Mucosa of gallbladder (tissue), 1 donor: ENCODE measurements around the gene ZFR. TPM values are rescaled to one million over a fixed set of nuclear protein-coding genes. Genes with fewer than 3 reads are reported as not detected.
A peak's percentile ranks its signal among the peaks of the same experiment; 100 is the strongest.
"Not testable (repeated sequence)": the region's sequence is repeated elsewhere in the genome, so short reads cannot be mapped to it uniquely, and the experiment has no call there.

ENCODE experiments used
- DNase-seq: peaks from one replicate; pipeline ENCODE4 v3.0.0-alpha.2; 2020; ENCODE audit warnings: low spot score
- total RNA-seq: library from RNA; stranded (reverse); gene quantifications from one replicate; pipeline ENCODE4 v1.2.1, GENCODE V29; 2021
- donor health status: DM: no; HTN: no; CAD: no.

ZFR gene
- total RNA-seq = 58.2 TPM

DNA sequence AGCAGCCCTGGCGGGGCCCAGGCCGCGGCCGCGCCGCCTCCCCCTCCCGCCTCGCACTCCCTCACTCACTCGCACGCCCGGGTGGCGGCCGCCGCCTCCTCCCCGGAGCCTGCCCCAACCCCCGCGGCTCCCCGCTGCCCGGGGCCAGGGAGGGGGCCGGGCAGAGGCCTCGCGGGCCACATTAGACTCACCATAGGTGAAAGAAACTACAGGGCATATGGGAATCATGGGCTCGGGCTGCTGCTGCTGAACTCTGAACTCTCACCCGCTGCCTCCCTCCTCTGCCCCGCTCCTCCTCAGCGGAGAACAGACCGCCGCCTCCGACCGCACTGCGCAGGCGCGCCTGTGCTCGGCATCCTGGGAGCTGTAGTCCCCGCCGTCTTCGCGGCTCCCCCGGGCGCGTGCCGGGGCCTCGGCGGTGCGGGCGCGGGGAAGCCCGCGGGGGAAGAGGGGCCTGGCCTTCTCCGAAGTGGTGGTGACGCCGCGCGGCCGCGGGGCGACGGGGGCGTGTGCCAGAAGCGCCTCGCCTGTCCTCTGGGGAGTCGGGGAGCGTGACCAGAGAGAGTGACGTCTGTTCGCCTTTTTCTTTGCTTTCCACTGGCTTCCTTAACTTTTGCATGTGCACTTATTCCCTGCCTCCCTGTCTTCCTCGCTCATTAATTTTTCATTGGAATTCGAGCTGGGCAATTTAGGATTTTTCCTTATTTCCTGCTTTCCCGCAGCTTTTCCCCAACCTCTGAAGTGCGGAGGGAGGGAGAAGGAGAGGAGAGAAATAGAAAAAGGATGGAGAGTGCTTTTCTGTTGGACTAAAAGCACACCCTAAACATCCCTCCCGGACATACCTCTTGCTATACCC is at the start of gene ZFR:
TSS of gene ZFR (minus strand) at position 310 of the 856 bp plus-strand sequence. CDS start at position 228, 82 bp downstream.
- DNase-seq = peak; percentile 90

DNA sequence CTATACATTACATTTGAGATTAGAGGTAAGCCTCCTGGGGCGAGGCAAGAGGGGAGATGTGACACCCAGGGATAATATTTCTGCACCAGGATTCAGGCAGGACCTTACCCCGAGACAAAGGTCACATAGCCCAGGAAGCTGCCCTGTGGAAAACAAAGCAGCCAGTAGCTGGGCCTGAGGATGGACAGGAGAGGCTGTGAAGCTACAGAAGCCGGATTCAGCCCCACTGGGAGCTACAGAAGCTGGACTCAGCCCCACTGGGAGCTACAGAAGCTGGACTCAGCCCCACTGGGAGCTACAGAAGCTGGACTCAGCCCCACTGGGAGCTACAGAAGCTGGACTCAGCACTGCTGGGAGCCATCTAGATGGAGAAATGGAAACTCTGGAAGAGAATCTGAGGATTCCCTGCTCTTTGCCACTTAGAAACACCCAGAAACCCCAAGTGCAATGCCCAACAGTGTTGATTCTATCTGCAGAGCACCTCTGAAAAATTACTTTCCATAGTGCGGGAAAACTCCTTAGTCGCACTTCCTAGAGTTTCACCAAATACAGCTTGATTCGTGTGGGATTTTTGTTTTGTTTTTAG is 46.5 kb upstream of the ZFR start:
- no peak for DNase-seq

DNA sequence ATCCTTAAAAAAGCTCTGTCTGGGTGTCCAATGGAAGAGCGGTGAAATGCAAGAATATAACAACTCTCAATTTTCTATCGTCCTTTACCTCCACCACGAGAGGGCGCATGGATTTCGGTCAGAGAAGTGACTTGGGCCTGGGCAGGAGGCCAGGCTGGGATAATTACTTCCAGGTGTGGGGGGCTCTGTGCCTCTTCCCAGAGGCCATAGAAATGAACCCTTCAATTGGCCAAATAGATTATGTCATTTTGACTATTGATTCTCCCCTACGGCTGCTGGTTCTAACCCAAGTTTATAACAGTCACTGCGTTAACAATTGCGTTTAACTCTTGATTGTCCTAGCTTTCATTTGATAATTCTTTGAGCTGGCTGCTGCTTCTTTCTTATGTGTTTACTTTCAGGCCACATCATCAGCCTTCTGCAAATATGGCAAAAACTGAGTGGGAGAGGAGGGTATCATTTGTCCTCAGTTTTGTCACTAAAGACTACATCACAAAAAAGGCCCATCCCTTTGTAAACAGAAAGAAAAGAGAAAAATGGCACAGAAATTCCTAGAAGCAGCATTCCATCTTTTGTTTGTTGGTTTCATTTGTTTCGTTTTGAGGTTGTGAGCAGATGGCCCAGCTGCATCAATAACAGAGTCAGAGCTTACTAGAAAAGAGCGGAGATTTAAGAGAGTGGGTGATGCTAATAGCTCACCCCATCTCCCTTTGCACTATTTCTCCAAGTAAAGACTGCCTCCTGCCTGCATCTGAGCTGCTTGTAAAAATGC is 45.4 kb upstream of the ZFR start:
- peak; percentile 79 for DNase-seq

DNA sequence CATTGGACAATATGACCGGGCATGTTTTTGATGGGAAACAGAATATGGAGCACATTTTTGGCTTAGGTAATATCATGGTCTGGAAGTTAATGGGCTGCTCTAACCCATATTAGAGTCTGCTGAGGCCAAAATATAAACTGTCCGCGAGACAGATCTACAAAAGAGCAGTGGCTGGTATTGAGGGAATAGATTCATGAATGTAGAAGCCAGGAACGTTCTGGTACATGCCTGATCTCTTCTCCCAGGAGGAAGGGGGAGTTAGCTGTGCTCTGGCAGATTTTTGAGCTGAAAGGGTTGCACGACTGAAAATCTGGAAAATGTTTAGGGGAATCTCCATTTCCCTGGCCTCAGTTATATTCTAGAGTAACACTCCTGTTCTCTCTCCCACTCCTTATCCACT is 42.9 kb upstream of the ZFR start:
- no peak for DNase-seq

DNA sequence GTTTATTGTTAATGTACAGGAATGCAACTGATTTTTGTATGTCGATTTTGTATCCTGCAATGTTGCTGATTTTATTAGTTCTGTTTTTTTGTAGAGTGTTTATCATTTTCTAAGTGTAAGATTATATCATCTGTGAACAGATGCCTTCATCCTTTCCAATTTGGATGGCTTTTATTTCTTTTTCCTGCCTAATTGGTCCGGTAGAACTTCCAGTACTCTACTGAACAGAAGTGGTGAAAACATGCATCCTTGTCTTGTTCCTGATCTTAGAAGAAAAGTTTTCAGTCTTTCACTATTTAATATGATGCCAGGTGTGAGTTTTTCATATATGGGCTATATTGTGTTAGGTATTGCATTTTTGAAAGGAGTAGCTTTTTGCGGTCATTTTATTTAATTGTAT is 42.5 kb upstream of the ZFR start:
- no peak for DNase-seq

DNA sequence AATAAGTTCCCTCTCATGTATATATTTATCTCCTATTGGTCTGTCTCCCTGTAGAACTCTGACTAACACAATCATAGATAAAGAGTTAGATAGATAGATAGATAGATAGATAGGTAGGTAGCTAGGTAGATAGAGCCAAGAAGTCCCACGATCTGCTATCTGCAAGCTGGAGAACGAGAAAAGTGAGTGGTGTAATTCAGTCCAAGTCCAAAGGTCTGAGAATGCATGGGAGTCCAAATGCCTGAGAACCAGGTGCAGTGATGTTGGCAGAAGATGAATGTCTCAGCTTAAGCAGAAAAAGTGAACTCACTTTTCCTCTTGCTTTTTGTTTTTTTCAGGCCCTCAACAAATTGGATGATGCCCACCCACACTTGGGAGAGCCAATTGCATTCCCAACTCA is 37.7 kb upstream of the ZFR start:
- DNase-seq = peak; percentile 26

DNA sequence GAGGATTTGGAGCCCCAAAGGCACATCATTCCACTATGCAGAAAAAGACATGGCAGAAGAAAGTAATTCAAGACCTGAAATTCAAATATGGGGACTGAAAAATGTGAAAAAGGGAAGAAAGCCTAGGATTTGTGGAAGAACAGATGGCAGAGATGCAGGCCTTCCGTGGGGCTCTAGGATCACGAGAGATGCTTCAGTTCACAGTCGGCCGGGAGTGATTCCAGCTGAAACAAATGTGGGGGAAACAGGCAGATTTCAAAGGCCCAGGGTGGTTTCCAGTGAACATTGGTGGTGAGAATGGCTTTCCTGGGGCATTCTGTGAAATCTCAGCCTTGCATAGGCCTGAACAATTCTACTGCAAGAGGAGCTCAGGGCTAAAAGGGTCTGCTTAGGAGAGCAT is 34.6 kb upstream of the ZFR start:
- no peak for DNase-seq

DNA sequence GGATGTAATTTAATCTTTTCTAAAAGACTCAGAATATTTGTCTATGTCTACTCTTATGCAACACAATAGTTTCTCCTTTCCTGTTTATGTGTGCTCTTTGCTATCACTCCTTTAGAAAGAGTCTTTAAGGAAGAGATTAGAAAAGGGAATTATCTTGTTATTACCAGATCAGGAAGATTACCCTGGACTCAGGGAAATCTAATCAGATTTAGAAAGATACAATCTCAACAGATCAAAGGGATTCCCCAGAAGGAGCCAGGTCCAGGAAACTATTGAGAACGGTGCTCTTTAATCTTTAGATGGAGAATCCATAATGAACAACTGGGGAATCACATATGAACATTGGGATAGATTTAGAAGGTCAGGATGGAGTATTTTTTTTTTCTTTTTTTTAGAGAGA is 32.4 kb upstream of the ZFR start:
- no peak for DNase-seq

DNA sequence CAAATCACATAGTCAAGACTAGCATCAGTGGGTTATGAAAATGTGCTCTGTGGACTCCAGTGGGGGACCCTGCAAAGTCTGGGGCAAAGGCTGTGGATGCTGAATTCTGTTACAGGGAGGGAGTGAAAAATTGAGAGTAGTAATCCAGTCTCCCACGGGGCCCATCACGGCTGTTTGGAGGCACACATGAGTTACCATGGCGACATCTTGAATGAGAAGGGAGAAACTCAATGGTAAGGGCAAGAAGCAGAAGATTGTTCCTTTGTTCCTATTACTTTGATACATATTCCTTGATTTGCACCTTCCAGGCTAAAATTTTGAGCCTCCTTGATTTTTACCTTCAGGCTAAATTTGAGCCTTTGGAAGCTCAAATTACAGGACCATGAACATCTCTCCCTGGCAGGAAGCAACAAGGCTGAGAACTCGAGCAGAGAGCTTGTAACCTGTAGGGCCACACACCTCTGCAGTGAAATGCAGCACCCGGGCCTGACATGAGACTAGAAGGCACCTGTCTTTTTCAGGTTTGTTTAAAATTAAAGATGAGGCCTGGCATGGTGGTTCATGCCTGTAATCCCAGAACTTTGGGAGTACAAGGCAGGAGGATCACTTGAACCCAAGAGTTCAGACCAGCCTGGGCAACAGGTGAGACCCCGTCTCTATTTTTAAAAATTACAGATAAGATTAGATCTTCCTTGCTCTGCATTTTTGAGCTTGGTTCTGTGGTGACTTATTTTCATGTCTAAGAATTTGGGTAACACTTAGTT is 31.0 kb upstream of the ZFR start:
- DNase-seq = no peak

DNA sequence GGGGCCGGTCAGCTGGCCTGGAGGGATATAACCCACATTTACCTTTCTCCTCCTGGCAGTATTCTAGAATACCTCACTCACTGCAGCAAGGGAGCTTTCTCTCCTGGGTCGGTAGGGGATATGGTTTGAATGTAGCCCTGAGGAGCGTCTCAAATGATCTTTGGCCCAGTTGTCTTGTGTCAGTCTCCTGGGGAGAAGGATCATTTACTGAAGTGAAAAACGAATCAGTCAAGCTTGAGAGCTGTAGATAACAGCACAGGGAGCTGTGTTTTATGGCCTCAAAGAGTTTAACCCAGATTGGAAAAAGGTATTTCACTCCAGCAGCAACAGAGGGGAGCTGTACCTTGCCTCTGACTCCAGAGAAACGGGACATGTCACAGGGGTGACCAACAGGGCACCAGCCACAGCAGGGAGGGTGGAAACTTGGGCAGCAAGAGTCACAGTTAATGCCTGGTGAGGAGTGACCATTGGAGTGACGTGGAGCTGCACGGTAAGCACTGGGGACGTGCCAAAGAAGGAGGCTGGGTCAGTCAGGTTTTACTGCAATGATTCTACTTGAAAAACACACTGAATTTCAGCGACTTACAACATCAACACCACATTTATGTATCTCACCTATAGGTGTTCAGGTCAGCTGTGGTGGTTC is 29.8 kb upstream of the ZFR start:
- no peak for DNase-seq

DNA sequence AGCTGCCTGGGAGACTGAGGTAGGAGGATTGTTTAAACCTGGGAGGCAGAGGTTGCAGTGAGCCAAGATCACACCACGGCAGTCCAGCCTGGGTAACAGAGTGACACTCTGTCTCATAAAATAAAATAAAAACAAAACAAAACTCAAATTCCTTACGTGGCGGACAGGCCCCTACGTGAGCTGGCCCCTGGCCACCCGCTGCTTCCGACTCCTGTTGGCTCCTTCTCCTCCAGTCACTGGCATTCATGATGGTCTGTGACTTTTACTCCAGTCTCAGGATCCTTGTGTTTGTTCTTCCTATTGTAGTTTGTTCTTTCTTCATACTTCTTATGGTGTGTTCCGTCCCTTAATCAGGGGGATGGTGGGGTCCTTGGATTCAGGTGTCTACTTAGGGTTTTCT is 28.5 kb upstream of the ZFR start:
- no peak for DNase-seq

DNA sequence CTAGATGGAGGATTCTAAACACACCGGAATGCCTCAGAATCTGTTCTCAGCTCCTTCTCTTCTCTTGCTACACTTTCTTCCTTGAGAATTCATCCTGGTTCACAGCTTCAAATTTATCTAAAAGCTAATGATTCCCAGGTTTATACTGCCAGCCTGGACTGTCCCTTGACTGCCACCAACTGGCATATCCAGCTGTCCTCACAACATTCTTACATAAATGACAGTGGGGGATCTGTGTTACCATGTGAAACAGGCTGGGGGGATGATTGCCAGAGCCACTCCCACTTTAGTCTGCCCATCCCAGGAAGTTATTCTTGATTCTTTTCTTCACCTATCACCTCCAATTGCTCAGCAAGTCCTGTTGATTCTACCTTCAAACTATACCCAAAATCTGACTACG is 27.2 kb upstream of the ZFR start:
- DNase-seq = no peak

DNA sequence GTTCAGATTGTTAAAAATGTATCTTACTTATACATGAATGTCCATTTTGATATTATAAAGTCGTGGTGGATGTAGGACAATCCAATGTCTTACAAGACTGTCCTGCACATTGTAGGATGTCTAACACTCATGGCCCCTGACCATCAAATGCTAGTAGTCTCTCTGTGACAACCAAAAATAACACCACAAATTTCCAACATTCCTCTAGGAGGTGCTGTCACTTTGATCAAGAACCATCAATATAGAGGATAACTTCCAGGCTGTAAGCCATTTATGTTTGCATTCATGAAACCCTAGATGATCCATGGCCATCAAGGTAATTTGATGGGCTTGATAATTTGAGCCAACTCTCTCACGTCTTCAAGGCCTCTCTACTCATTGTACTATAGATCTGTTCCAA is 20.5 kb upstream of the ZFR start:
- no peak for DNase-seq

DNA sequence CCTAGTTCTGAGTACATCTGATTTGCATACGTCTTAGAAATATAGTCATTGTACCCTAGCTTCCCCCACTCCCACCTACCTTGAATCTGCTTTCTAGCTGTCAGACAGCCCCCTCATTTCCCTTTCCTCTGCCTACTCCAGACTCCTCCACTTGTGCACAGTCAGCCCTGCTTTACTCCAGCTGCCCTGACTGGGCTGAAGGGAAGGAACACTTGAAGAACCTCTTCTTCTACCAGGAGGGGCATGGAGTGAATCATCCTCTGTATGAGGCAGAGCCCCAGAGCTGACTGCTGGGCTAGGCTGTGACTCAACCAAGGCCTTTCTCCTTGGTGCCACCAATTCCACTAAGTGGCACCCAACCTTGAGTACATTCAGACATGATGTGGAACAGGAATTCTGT is 18.1 kb upstream of the ZFR start:
- no peak for DNase-seq

DNA sequence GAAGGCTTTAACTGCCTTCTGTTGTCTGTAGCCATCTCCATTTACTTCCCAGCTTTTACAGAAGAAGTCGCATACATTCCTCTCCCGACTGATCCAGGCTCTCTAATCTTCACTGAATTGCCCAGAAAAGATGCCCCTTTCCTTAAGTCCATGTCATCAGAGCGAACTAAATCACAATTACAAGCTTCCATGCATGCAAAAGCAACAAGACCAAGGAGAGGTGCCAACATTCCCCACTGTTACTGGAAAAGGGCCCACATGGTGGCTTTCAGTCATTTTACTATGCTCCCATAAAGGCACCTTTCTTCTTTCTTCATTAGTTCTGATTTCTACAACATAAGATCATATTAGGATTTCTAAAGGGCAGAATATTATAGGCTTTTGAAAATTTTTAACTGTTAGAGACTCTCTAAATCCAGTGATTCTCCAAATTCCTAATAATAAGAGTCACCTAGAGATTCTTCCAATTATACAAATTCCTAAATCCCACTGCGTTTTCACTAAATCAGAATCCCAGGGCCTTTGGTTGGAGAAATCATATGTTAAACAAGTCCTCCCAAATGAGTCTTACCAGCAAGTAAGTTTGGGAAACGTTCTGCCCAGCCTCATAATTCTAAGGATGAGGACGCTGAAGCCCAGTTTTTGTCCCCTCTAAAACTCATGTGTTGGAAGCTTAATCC is 17.0 kb upstream of the ZFR start:
- DNase-seq = no peak

DNA sequence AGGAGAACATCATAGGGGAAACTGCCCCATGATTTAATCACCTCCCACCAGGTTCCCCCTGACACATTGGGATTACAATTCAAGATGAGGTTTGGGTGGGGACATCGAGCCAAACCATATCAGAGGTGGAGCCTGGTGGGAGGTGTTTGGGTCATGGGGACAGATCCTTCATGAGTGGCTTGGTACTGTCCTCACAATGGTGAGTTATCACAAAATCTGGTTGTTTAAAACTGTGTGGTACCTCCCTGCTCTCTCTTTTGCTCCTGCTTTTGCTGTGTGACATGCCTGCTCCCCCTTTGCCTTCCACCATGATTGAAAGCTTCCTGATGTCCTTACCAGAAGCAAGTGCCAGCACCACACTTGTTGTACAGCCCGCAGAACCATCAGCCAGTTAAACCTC is 16.2 kb upstream of the ZFR start:
- no peak for DNase-seq

DNA sequence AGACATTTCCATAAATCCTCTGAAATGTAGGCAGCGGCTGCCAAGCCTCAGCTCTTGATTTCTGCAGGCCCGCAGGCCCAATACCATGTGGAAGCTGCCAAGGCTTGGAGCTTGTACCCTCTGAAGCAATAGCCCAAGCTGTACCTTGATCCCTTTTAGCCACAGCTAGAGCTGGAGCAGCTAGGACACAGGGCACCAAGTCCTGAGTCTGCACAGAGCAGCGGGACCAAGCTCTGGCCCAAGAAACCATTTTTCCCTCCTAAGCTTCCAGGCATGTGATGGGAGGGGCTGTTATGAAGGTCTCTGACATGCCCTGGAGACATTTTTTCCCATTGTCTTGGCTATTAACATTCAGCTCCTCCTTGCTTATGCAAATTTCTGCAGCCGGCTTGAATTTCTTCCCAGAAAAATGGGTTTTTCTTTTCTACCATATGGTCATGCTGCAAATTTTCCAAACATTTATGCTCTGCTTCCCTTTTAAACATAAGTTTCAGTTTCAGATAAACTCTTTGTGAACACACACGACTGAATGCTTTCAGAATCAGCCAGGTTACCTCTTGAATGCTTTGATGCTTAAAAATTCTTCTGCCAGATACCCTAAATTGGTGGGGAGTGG is 14.4 kb upstream of the ZFR start:
- no peak for DNase-seq

DNA sequence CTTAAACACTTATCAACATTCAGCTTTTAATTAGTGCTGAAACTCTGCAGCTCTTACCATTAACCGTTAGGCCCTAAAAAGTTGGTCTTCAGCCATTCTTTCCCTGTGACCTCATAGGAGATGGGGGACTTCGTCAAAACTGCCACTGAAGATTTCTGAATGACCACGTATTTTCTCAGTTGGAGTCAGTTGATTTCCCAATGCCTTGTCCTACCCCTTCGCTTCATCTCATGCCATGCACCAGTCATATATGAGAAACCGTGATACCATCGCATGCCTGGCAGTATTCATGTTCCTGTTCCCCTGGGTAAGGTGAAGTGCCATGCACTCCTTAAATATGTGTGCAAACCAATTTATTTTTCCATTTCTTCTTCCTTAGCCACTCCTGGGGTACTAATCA is 10.8 kb upstream of the ZFR start:
- DNase-seq = no peak

DNA sequence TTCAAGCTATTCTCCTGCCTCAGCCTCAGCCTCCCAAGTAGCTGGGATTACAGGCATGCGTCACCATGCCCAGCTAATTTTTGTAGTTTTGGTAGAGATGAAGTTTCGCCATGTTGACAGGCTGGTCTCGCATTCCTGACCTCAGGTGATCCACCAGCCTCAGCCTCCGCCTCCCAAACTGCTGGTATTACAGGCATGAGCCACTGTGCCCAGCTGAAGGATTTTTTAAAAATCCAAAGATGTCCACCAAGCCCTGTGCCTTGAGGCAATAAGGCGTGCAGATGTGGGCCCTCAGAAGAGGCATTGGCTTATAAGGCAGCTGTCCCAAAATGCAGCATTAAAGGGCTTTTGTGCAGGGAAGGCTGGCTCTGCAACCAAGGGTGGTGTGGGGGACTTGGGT is 10.3 kb upstream of the ZFR start:
- no peak for DNase-seq

DNA sequence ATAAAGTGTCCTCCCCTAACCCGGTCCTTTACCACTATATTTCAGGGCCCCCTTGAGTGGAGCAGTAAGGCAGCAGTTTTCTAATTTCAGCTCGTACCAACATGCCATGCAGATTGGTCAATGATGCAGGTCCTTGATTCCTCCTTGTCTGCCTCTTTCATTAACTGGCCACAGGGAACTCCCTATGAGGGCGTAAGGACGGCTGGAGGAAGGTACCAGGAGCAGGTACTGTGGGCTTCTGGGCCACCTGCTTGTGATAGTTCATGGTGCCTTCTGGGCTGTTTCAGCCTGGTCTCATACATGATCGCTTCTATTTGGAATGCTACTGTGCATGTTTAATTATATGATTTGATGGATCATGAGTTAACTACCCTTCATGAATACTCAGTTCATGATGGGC is 9.4 kb upstream of the ZFR start:
- DNase-seq = no peak

DNA sequence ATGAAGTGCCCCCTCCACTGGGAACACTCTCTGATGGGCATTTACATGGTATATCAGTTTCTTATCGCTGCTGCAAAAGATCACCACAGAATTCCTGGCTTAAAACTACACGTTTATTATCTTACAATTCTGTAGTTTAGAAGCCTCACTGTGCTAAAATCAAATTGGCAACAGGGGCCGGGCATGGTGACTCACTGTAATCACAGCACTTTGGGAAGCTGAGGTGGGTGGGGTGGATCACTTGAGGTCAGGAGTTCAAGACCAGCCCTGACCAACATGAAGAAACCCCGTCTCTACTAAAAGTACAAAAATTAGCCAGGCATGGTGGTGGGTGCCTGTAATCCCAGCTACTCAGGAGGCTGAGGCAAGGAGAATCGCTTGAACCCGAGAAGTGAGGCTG is 7.8 kb upstream of the ZFR start:
- DNase-seq = not testable (repeated sequence)
